Stimulated activated CD8-positive, alpha-beta memory T cell treated with anti-CD3 and anti-CD28 coated beads, Interleukin-7, amount 100 ng/mL, for 1 hour (primary cell): Measurements from ENCODE around the gene PARP4.
"Not testable (repeated sequence)": the region's sequence is repeated elsewhere in the genome, so short reads cannot be mapped to it uniquely, and the experiment has no call there.

Experiments used
- DNase-seq, 2 donors: peaks; one replicate each; pipeline ENCODE4 v3.0.0-alpha.2; 2020; ENCODE audit warnings: low read depth in 2 of 2

Gene PARP4

DNA sequence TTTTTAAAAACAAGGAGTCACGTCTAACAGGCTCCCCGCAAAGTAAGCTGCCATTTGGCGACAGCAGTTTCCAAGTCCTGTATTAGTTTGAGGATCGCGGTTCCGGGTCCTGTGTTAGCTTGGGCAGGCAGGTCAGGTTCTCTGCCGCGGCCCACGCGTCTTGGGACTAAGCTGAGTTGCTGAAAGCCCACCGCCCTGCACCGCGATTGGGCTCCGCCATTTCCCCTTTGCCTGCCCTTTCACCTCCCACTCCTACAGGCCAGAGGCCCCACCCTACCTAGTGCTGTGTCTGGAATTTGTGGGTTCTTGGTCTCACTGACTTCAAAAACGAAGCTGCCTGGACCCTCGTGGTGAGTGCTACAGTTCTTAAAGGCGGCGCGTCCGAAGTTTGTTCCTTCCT, 6.8 kb downstream of the PARP4 start:
- DNase-seq, result no peak

DNA sequence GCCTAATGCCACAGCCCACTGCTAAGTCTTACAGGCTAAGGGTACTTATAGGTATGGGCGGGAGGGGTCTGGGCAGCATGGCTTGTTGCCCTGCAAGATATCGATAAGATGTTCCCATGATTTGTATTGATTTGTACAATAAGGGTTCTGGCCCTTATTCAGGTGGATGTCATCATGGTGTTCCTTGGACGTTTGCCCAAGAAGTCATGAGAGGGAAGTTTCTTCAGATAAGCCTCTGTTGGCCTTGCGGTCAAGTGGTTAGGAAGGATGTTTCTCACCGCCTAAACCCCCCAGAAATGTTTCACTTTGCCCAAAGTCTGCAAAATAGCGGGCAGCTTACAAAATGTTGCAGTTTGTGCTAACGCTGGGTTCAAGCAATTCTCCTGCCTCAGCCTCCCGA, 7.3 kb downstream of the PARP4 start:
- DNase-seq, result no peak

DNA sequence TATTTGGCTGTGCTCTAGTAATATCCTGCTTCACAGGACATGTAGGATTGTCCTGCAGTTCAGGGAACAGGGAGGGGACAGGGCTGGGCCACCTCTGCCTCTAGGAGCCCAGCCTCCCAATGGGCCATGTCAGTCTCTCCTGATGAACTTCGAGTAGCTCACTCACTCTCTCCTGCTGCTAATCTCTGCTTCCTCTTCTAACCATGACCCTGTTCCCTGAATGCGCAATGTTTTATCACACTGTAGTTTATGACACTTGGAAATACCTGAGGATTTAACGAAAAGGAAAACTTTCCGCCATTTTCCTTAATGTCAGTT, 9.2 kb downstream of the PARP4 start:
- DNase-seq, result no peak

DNA sequence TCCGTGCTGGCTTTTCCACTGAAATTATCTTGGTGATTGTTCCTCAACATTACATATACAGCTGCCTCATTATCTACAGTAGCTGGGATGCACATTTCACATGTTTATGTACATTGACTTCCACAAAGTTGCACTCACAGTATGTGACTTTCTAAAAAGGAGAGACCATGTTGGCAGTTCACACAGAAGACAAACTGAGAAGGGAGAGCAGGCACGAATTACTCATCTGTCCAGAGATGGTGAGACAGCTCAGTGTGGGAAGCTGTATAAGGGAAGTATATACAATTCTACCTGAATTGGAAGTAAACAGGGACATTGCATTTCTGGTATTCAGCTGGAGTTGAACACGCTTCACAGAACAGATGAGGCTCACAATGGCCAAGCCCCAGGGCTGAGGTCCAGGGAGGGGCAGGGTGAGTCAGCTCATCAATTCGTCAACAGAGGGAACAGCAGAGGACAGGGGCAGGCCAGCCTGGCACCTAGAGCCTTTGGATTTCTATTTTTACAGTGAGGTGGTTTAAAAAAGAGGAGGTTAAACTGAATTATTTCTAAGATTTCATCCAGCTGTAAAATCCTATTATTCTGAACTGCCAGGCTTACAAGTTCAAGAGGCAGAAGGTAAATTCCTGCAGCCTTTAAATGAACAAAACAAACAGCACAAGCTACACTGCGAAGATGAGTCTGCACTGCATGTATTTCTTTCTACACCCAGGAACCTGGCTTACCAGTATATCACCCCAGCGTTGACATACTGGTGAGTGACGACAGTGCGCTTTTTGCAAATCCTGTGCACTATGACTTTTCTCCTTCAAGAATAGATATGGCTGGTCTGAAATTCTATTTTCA, 9.8 kb downstream of the PARP4 start:
- DNase-seq, result no peak

DNA sequence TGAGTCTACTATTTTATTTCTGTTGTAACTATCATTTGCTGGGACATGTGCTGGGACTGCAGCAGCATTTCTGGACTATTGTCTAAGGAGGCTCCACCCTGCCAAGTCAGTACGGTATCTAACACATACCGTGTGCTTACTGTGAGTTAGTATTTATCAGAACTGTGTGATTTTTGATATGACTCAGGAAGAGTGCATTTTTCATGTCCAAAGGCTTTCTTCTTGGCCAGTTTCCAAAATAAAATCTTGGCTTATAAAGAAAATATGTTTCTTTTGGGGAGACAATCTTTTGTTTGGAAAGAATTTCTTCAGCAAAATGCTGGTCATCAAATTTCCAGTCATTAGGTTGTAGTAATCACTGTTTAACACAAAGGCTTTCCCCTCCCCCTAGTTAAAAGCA, 11.6 kb downstream of the PARP4 start:
- no peak for DNase-seq

DNA sequence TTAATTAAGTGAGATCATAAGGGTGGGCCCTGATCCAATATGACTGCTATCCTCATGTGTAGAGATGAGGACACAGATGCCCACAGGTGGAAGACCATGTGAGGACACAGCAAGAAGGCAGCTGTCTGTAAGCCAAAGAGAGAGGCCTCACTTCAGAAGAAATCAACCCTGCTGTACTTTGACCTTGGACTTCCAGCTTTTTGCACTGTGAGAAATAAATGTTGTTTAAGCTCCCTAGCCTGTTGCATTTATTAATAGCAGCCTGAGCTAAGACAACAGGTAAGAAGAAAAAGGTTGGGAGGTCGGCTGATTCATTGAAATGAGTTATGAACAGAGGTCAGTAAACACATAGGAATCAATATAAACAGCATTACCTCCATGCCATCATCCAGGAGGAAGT, 14.8 kb downstream of the PARP4 start:
- no peak for DNase-seq

DNA sequence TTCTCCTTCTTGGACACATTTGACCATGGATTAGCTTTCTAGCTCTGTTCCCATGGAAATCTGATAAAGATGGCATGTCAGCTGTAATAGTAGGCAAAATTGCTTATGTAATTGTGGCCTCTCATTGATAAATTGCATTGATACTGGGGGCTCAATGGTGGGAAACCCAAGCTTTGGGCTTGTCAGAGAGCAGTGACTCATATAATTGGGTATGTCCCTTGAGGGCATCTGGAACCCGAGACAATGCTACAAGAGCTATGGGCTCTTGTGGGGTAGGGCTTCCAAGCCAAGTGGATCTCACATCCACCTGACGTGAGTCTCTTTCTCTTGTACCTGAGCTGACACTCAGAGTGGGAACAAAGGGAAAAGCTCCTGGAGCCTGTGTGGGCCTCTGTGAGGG, 16.3 kb downstream of the PARP4 start:
- DNase-seq, result not testable (repeated sequence)

DNA sequence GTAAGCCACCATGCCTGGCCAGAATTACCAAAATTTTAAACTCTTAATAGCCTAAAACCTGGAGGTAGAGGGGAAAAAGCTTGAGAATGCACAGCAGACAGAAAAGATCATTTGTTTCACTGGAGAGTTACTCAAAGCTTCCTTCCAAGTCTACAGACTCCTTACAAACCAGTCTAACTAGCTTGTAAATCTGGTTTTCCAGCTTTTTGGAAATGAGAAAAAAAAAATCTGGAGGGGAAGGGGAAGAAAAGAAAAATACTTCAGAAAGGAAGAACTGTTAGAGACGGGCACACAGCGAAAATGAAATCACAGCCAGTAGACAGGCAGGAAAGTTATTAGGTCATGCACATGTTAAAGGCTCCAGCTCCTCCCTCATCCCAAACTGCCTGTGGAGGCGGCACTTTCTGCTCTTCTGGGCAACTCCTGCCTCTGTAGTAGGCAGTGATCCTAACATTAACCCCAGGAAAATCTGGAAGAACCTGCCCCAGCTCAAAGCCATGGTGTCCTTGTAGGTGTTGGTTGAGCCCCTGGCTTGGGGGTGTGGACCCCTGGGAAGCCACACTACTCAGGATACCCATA, 17.3 kb downstream of the PARP4 start:
- no peak for DNase-seq

DNA sequence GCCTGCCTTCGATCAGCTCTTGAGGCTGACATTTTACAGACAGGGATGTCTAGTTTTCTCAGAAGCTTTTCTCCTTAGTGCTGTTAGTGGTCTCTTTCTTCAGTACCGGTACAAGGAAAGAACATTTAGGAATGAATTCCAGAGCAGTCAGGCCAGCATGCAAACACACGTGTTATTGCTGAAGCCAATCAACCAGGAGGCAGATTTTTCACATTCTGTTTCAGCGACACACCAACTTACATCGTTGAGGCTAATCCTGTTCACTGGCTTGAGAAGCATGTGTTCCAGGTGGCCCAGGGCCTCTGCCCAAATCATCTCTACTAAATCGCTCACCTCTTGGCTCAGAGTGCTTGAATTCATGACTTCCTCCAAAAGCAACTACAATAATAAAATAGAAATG, 19.2 kb downstream of the PARP4 start:
- no peak for DNase-seq

DNA sequence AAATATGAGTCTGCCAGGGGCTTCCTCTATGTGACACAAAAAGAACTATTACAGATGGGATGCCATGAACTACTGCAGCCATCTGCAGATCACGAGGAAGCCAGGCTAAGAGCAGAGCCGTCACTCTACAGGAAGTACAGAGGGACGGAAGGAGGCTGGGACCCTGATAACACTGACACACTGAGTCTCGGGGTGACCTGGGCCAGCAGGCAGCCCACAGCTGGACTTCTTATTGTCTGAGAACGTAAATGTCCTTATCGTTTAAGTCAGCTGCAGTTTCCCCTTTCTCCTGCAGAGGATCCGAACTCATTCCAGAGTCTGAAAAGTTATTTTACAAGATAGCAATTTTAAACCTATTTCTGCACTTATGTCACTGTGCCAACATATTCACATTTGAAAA, 20.7 kb downstream of the PARP4 start:
- DNase-seq, result no peak

DNA sequence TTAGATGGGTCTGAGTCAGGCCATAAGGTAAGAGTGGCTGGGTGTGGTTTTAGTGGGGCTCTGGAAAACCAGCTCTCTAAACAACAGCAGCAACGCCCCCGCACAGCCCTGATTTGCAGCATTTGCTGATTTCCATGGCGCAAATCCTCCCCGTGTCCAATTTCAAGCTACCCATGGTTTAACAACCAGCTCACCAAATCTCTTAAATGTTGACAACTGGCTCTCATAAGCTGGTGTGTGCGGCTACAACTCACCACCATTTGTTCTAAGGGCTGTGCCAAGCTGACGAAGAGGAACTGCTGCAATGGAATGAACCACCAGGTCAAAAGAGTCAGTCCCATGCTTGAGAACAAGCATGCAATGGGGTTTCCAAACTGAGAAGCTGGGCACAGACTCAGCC, 22.9 kb downstream of the PARP4 start:
- no peak for DNase-seq

DNA sequence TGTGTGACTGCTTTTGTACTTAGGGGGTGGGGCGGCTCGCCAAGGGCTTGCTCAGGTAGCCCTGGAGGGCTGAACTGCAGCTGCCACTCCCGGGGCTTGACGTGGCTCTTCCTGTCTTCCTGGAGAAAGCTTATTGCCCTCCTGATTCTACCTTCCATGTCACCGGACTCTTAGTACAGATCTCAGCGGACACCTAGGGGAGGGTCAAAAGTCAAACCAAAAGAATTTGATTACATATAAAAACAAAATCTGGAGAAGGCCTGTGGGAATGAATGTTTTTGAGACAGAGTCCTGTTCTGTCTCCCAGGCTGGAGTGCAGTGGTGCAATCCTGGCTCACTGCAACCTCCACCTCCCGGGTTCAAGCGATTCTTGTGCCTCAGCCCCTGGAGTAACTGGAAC, 24.5 kb downstream of the PARP4 start:
- DNase-seq, result not testable (repeated sequence)

DNA sequence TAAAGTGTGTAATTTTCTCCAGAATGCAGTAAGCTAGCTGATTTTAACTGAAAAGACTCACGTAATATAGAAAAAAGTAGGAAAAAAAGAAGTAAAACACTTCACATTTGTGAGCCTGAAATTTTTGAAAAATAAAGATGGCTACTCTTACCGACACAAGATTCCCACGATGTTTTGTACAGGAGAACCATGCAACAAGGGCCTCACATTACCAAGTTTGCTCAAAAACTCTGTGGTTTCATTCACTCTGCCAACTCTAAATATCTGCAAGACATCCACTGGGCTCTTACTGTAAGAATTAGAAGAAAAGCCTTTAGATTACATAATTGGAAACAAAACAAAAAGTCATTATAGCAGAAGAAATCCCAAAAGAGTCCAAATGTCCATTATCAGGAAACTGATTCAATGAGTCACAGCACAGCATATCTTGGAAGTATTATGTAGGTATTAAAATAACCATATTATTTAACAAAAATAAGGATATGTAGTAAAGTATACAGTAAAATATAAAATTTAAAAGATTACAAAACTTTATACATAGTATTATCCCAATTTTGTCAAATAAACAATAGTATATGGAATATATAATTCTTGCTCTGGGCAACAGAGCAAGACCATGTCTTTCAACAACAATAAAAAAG, 26.4 kb downstream of the PARP4 start:
- not testable (repeated sequence) for DNase-seq

DNA sequence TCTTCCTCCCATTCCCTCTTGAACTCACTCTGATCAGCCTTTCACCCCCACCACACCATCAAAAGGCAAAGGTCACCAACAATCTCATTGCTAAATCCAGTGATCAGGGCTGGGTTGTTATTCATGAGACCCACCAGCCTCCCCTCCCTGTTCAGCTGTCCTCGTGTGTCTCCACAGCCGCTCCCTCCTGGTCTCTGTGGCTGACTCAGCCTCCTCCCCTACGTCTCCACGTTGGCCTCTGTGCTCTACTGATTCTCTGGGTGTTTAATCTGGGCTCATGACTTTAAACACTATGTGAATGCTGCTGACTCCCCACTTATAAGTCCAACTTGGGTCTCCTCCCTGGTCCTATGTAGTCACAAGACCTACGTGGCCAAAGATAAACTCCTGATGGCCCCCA, 38.9 kb downstream of the PARP4 start:
- no peak for DNase-seq

DNA sequence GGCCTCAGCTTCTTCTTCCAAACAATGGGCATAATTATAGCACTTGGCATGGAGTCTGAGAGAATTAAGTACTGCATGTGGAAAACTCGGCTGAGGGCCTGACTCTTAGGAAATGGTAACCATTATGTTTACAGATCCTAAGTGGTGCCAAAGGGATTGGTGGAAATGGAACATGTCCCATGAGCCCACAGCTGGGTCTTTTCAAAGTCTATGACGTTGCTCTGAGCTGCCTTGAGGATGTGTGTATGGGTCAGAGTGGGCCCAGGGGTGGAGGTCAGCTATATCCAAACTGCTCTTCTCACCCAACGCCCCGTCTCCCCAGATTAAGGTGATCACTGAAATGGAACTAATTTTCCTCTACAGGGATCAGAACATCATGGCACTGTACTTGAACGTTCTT, 40.4 kb downstream of the PARP4 start:
- not testable (repeated sequence) for DNase-seq

DNA sequence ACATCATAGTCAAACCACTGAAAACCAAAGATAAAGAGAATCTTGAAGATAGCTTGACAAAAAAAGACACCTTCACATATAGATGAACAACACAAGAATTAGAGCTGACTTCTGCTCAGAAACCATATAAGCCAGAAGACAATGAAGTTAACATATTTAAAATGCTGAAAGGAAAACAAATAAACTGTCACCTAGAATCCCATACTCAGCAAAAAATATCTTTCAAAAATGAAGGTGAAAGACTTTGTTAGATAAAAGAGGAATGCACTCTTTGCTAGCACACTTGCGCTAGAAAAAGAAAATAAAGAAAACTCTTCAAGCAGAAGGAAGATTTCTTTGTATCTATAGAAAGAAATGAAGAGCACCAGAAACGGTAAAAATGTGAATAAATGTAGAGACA, 49.5 kb downstream of the PARP4 start:
- DNase-seq, result no peak

DNA sequence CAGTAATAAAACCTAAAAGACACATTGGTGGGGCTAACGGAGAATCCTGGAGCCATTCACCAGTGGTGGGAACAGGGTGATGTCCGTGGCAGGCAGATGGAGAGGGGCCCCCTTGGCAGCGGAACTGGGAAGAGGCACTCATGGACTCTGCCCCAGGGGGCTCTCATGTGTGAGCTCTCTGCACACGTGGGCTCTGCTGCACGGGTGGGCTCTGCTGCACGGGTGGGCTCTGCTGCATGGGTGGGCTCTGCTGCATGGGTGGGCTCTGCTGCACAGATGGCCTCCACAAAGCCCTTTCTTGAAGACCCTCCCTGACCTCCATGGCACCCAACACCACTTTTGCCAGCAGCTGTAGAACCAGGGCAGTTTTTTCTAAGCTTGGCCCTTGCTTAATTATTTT, 52.3 kb downstream of the PARP4 start:
- no peak for DNase-seq

DNA sequence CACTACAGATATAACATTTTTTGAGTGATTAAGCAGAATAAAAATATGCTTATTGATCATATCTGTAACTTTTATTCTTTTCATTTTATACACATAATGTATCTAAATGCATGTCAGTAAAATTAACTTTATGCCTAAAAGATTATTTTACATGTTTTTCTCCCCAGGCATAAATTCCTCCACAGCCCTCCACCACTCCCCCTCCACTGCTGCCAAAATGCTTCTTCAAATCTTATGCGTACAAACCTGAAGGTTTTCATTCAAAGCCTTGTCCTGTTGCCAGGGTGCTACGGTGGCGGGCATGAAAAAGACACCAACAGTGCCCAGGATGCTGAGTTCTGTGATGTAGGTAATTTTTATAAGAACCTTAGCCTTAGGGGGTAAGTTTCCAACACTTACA, 52.9 kb downstream of the PARP4 start:
- no peak for DNase-seq

DNA sequence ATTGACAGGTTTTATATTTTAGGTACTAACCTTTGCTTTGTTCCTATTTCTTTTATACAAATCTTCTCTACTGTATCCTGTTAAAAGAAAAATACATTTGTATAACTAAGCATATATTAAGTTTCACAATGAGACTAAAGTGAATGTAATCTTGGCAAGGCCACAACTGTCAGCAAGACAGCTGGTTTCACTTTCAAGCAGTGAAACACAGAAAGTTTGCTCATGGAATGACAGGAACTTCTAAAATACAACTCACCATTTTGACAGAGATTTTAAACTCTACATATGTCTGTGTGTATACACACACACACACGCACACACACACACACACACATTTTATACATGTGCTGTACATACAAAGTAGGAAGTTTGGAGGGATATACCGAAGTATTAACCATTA, 53.3 kb downstream of the PARP4 start:
- no peak for DNase-seq

DNA sequence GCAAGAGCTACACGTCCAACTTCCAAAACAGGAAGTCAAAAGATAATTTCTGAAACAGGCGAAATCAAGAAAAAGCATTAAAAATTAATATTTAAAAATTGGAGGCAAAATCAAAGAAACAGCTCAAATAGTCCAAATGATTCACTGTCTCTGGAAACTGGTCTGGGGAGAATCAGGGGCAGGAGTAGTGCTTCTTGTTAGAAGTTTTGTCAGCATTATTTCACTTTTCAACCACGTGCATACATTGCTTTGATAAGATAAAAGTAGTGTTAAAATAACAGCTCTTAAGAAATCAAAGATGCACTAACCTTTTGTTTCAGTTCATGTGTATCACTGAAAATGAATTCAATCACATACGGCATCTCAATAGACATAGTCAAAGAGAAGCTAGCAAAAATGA, 53.8 kb downstream of the PARP4 start:
- no peak for DNase-seq

DNA sequence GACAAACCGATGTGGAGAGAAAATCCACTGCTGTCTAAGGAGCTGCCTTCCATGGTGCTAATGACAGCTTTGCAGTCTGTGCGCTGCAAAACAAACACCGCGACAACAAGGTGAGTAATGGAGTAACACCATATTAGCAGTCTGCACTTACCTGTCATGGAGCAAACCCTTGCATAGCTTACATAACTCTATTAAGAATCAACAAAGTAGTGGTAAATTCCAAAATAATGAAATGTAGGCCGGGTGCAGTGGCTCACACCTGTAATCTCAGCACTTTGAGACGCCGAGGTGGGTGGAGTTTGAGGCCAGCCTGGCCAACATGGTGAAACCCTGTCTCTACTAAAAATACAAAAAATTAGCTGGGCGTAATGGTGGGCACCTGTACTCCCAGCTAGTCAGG, 56.2 kb downstream of the PARP4 start:
- DNase-seq, result no peak

DNA sequence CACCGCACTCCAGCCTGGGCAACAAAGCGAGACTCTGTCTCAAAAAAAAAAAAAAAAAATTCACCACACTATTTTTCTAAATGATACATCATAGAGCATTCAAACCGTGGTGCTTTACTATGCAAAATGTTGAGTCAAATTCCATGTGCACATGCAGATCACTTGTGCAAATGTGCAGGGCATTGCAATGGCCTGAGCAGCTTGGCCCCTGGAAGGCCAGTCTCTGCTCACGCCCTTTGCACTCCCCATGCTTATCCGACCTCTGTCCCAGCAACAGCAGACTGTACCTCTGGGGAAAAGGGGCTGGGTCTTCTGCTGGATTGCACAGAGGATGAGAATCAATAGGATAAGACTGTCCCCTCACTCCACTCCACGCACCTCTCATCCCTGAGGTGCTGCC, 58.5 kb downstream of the PARP4 start:
- DNase-seq, result no peak

DNA sequence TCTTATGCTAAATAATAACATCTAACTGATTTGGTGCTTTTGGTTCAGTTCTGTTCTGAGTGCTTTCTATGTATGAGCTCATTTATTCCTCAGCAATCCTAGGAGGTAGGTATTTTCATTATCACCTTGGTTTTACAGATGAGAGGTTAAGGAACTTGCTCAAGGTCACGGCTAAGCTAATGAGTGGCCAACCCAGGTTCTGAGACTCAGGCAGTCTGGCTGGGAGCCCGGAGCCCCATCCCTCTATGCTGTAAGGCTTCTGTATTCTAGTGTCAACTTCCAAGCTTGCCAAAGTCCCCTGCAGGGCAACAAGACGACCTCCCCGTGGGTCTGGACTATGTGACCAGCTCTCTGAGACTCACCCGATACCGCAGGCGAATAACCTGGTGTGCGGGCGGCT, 60.5 kb downstream of the PARP4 start:
- no peak for DNase-seq
